ENCODE results near the gene RAB15. TPM values are rescaled to one million over a fixed set of nuclear protein-coding genes. Genes with fewer than 3 reads are reported as not detected.

Gene RAB15
- total and polyA plus RNA-seq, 2 of the 8 experiments (the other 6 are each of a cell fraction or from before 2014, with no cell fraction given) = 38.8 to 58.1 TPM

DNA sequence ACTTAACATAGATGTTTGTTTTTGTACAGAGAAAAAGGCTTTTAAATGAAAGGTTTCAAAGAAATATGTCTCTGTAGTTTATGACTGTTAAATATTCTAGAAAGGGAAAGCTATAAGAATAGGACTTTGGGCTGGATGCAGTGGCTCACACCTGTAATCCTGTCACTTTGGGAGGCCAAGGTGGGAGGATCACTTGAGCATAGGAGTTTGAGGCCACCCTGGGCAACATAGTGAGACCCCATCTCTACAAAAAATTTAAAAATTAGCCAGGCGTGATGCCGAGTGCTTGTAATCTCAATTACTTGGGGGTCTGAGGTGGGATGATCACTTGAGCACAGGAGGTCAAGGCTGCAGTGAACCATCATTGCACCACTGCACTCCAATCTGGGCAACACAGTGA lies 41.0 kb downstream of the RAB15 start:
- no peak for FAIRE-seq
- no peak for TF ChIP-seq SIN3A (conservative IDR thresholded peaks at IDR 0.05 in 1 of 2, IDR thresholded peaks at IDR 0.05 in 1 of 2; ENCODE audit: low read depth in 1 of 2, low read length in 2 of 2)
- TF ChIP-seq TAF7 (optimal IDR thresholded peaks at IDR 0.05; ENCODE audit: borderline replicate concordance, low read depth, low read length) = no peak
- no peak for TF ChIP-seq SAP30 (IDR thresholded peaks at IDR 0.05; ENCODE audit: insufficient read depth, insufficient replicate concordance, low read length)
- no peak for TF ChIP-seq FOSL1 (IDR thresholded peaks at IDR 0.05; ENCODE audit: insufficient read depth, low read depth, low read length)
- no peak for TF ChIP-seq ZNF274 (IDR thresholded peaks at IDR 0.05; ENCODE audit: borderline replicate concordance, extremely low read depth, low read length)
- TF ChIP-seq SIX5 (IDR thresholded peaks at IDR 0.05; ENCODE audit: low read depth, low read length) = no peak
- no peak for TF ChIP-seq JUN (IDR thresholded peaks at IDR 0.05; ENCODE audit: low read depth, low read length)
- TF ChIP-seq EZH2 (IDR thresholded peaks at IDR 0.05; ENCODE audit: low read depth, low read length, severe bottlenecking) = no peak
- no peak for TF ChIP-seq MAFK (IDR thresholded peaks at IDR 0.05; ENCODE audit: low read depth, low read length)
- no peak for TF ChIP-seq SIRT6 (IDR thresholded peaks at IDR 0.05; ENCODE audit: low read length)
- TF ChIP-seq TAF1 (IDR thresholded peaks at IDR 0.05; ENCODE audit: low read depth, low read length) = no peak
- no peak for TF ChIP-seq CHD1 (IDR thresholded peaks at IDR 0.05; ENCODE audit: low read depth, low read length)
- Histone ChIP-seq H3K9ac (replicated peaks in 1 of 4; ENCODE audit: extremely low read depth in 1 of 4, low read depth in 3 of 4, low read length in 3 of 4) (no peak overlapping the region), H3K4me1 (replicated peaks in 1 of 4; ENCODE audit: control insufficient read depth in 3 of 4, insufficient read depth in 4 of 4, low read length in 3 of 4) (peaks cover 0 to 3% (median 0%) of the 10 kb centered on the region in 4 experiments; a peak in 1 of 7 replicates), H3K56ac (replicated peaks; ENCODE audit: insufficient read length, low read depth, low read length) (no peak overlapping the region), H3K79me1 (ENCODE audit: low read depth, low read length) (no peaks in the 10 kb centered on the region), H3K18ac (ENCODE audit: extremely low read depth, low read length) (no peak overlapping the region), H3K4ac (replicated peaks; ENCODE audit: insufficient read length, low read depth, low read length) (no peak overlapping the region), H3K4me2 (ENCODE audit: insufficient read depth in 1 of 2, low read depth in 2 of 2, low read length in 2 of 2) (no peak overlapping the region), H3K23me2 (ENCODE audit: low read depth, low read length) (no peaks in the 10 kb centered on the region; the same call in 1 of the 2 replicates), H3K23ac (ENCODE audit: insufficient read length) (no peak overlapping the region), H2BK15ac (ENCODE audit: low read length) (no peak overlapping the region), H3K79me2 (ENCODE audit: control insufficient read depth in 1 of 2, insufficient read depth in 2 of 2, low read length in 2 of 2) (no peaks in the 10 kb centered on the region), H3K36me3 (ENCODE audit: control insufficient read depth in 2 of 4, insufficient read depth in 4 of 4, low read length in 3 of 4) (peaks cover 4 to 30% (median 7%) of the 10 kb centered on the region in 4 experiments; a peak in 6 of 8 replicates), H4K20me1 (replicated peaks in 1 of 2; ENCODE audit: control insufficient read depth in 1 of 2, insufficient read depth in 2 of 2, low read length in 2 of 2) (no peaks in the 10 kb centered on the region), H2BK5ac (ENCODE audit: low read depth, low read length) (no peak overlapping the region), H2AFZ (ENCODE audit: low read length) (no peak overlapping the region), H2BK12ac (ENCODE audit: low read depth, low read length) (no peak overlapping the region), H2BK120ac (replicated peaks; ENCODE audit: low read depth, low read length) (no peak overlapping the region), H3K14ac (ENCODE audit: insufficient read length) (no peak overlapping the region), H3K4me3 (ENCODE audit: extremely low read depth in 1 of 4, insufficient read depth in 2 of 4, low read depth in 3 of 4, low read length in 4 of 4) (no peak overlapping the region), H4K5ac (ENCODE audit: insufficient read length, low read depth, low read length) (no peak overlapping the region), H2AK5ac (ENCODE audit: low read depth, low read length) (no peak overlapping the region), H3K27me3 (replicated peaks in 1 of 4; ENCODE audit: control insufficient read depth in 3 of 4, extremely low read depth in 1 of 4, insufficient read depth in 3 of 4, low read length in 3 of 4) (no peaks in the 10 kb centered on the region), H3K27ac (ENCODE audit: low read depth, low read length) (no peak overlapping the region), H2BK20ac (ENCODE audit: low read length) (no peak overlapping the region), H3K9me3 (ENCODE audit: insufficient read depth in 2 of 2, low read depth in 1 of 2, low read length in 1 of 2) (no peaks in the 10 kb centered on the region), H4K8ac (ENCODE audit: extremely low read depth, insufficient read depth, low read length) (no peak overlapping the region), H4K91ac (replicated peaks; ENCODE audit: insufficient read length, low read length) (no peak overlapping the region)
- DNase-seq (ENCODE audit: low read depth in 1 of 2, low spot score in 2 of 2) = no peak
- 97% methylated on average over 2 of the region's 2 CpGs; no CpG with 5 or more reads in 1 of the 2 experiments for WGBS, 2 experiments (ENCODE audit: extremely low coverage in 1 of 2, insufficient coverage in 1 of 2, insufficient read length in 1 of 2, insufficient replicate concordance in 2 of 2, low coverage in 1 of 2, low lambda C conversion rate in 2 of 2, missing lambda C conversion rate in 1 of 2)
- ChIA-PET POLR2A (ENCODE audit: partially characterized antibody) (interaction anchor here (3.0 kb wide), 1 partner anchor 16 kb away, joined by 10 read pairs; the partner anchor contains the start of gene CHURC1), CTCF (ENCODE audit: partially characterized antibody) (interaction anchor here (0.7 to 1.2 kb wide), 3 partner anchors 10 to 116 kb away, joined by 3 to 5 read pairs (median 3); no protein-coding TSS in a partner anchor)

All from H1 (cell line).